Measurements from ENCODE around the gene UNC13C.

UNC13C gene

GRCh38 chr15:54120949-54121463 lies 142.8 kb downstream of the UNC13C start:
- DNase-seq (ENCODE audit: low spot score): no peak

GRCh38 chr15:54127574-54127973 lies 149.3 kb downstream of the UNC13C start:
- DNase-seq (ENCODE audit: low spot score): no peak

- no peak for DNase-seq (ENCODE audit: low spot score)
Measured at GRCh38 chr15:54131410-54131809, 153.2 kb downstream of the UNC13C start.

GRCh38 chr15:54149115-54149531 lies 170.9 kb downstream of the UNC13C start:
- no peak for DNase-seq (ENCODE audit: low spot score)

GRCh38 chr15:54150255-54150654 lies 172.0 kb downstream of the UNC13C start:
- DNase-seq (ENCODE audit: low spot score): no peak

- no peak for DNase-seq (ENCODE audit: low spot score)
Measured at GRCh38 chr15:54159012-54159411, 180.8 kb downstream of the UNC13C start.

- no peak for DNase-seq (ENCODE audit: low spot score)
Measured at GRCh38 chr15:54187325-54187724, 209.1 kb downstream of the UNC13C start.

GRCh38 chr15:54197995-54198394 lies 219.8 kb downstream of the UNC13C start:
- no peak for DNase-seq (ENCODE audit: low spot score)

GRCh38 chr15:54206586-54207321 lies 228.5 kb downstream of the UNC13C start:
- no peak for DNase-seq (ENCODE audit: low spot score)

GRCh38 chr15:54208786-54209185 lies 230.5 kb downstream of the UNC13C start:
- no peak for DNase-seq (ENCODE audit: low spot score)

GRCh38 chr15:54212635-54213034 lies 234.4 kb downstream of the UNC13C start:
- no peak for DNase-seq (ENCODE audit: low spot score)

GRCh38 chr15:54226455-54226854 lies 248.2 kb downstream of the UNC13C start:
- no peak for DNase-seq (ENCODE audit: low spot score)

- no peak for DNase-seq (ENCODE audit: low spot score)
Measured at GRCh38 chr15:54227569-54227968, 249.3 kb downstream of the UNC13C start.

- no peak for DNase-seq (ENCODE audit: low spot score)
Measured at GRCh38 chr15:54250326-54250725, 272.1 kb downstream of the UNC13C start.

- DNase-seq (ENCODE audit: low spot score): no peak
Measured at GRCh38 chr15:54256190-54256589, 277.9 kb downstream of the UNC13C start.

- DNase-seq (ENCODE audit: low spot score): no peak
Measured at GRCh38 chr15:54273928-54274327, 295.7 kb downstream of the UNC13C start.

GRCh38 chr15:54277834-54278233 lies 299.6 kb downstream of the UNC13C start:
- no peak for DNase-seq (ENCODE audit: low spot score)

GRCh38 chr15:54280726-54281125 lies 302.5 kb downstream of the UNC13C start:
- DNase-seq (ENCODE audit: low spot score): no peak

- DNase-seq (ENCODE audit: low spot score): no peak
Measured at GRCh38 chr15:54282228-54282836, 304.1 kb downstream of the UNC13C start.

- DNase-seq (ENCODE audit: low spot score): no peak
Measured at GRCh38 chr15:54288049-54288448, 309.8 kb downstream of the UNC13C start.

GRCh38 chr15:54289590-54290136 lies 311.4 kb downstream of the UNC13C start:
- no peak for DNase-seq (ENCODE audit: low spot score)

- DNase-seq (ENCODE audit: low spot score): no peak
Measured at GRCh38 chr15:54298396-54298795, 320.2 kb downstream of the UNC13C start.

GRCh38 chr15:54304321-54304720 lies 326.1 kb downstream of the UNC13C start:
- no peak for DNase-seq (ENCODE audit: low spot score)
